ENCODE results near the gene SCN3B. TPM values are rescaled to one million over a fixed set of nuclear protein-coding genes. Genes with fewer than 3 reads are reported as not detected.

The SCN3B gene
- total and polyA plus RNA-seq, 9 of the 15 experiments (the other 6 are each of a cell fraction or from before 2014, with no cell fraction given), result 0.01 to 0.15 (median 0.04) TPM; not detected in 6

DNA sequence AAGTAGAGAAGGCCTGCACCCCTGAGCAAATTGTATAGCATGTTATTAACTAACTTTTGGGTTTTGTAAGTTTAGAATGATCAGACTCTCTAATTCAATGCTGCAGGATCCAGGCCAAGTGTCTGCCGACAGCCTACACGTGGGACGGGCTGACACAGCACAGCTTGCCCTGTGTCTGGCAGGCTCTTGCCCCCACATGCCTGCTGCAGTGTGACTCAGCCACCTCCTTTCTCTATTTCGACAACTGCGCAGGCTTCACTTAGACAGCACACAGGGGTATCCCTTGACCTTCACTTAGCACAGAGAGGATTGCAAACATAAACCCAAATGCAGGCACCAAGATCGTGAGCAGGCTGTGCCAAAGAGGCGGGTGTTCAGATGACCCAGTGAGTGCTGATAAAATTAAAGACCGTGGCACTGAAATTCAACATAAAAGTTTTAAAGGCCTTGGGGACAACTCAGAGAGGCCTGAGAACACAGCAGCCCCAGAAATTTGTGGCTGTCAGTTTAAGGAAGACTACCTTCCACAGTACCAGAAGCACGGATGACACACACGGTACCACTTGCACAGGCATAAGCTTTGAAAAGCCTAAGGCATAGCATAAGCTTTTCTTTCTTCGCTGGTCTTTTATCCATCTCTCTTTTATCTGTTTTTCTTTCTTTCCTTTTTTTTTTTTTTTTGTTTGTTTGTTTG is 37.8 kb downstream of the SCN3B start:
- no peak for FAIRE-seq
- no peaks in the 10 kb centered on the region for H3K36me3 ChIP-seq (ENCODE audit: control insufficient read depth, insufficient read depth, low read length)

More for the DNA sequence above, 37.8 kb downstream of the SCN3B start:
- Histone ChIP-seq H3K9me1 (ENCODE audit: control insufficient read depth, insufficient read depth, low read length) (peaks cover 3% of the 10 kb centered on the region), H3K27me3 (ENCODE audit: control insufficient read depth in 2 of 2, insufficient read depth in 2 of 2, low read length in 2 of 2) (peaks cover 6 to 24% of the 10 kb centered on the region in 2 experiments; a peak in 4 of 5 replicates), H3K4me1 (replicated peaks in 1 of 2; ENCODE audit: control insufficient read depth in 2 of 2, insufficient read depth in 2 of 2, low read length in 2 of 2) (no peaks in the 10 kb centered on the region), H3K4me2 (ENCODE audit: insufficient read depth, low read length) (no peak overlapping the region), H4K20me1 (replicated peaks; ENCODE audit: control insufficient read depth, insufficient read depth, low read length) (no peaks in the 10 kb centered on the region; the same call in 1 of the 2 replicates), H3K4me3 (no peak overlapping the region), H2AFZ (ENCODE audit: low read depth, low read length) (no peak overlapping the region), H3K27ac (ENCODE audit: extremely low read depth, low read depth, low read length) (no peak overlapping the region), H3K9me3 (replicated peaks; ENCODE audit: control insufficient read depth, insufficient read depth, low read depth, low read length) (no peaks in the 10 kb centered on the region), H3K79me2 (ENCODE audit: control insufficient read depth, insufficient read depth, low read length) (no peaks in the 10 kb centered on the region), H3K9ac (ENCODE audit: insufficient read depth in 1 of 2, low read depth in 2 of 2, low read length in 2 of 2) (no peak overlapping the region)
- WGBS (ENCODE audit: insufficient coverage, low coverage, missing lambda C conversion rate), result under 1% methylated on average over 10 of the region's 11 CpGs
- POLR2A ChIA-PET, result interaction anchor here (1.1 kb wide), 1 partner anchor 13 kb away, joined by 4 read pairs; no protein-coding TSS in a partner anchor
- CTCF ChIA-PET (ENCODE audit: low intra/inter-chr PET ratio), result no interaction called here
- intact Hi-C loops (cut with micrococcal nuclease) (no loop called here), in situ Hi-C loops (cut with MboI) (no loop called here)
- no peak for DNase-seq (ENCODE audit: extremely low read depth in 1 of 4, low spot score in 3 of 4)
- TF ChIP-seq CBFA2T3 (IDR thresholded peaks at IDR 0.05) (no peak), YBX1 (IDR thresholded peaks at IDR 0.05) (no peak), TCF7L2 (IDR thresholded peaks at IDR 0.05; ENCODE audit: low read depth, low read length) (no peak), CBFB (CRISPR knock-in tag; IDR thresholded peaks at IDR 0.05) (no peak), HDAC8 (tag; IDR thresholded peaks at IDR 0.05) (no peak), SAFB2 (IDR thresholded peaks at IDR 0.05; ENCODE audit: borderline replicate concordance, low read depth, low read length, severe bottlenecking) (no peak)
- TF ChIP-seq, protein P1, sequence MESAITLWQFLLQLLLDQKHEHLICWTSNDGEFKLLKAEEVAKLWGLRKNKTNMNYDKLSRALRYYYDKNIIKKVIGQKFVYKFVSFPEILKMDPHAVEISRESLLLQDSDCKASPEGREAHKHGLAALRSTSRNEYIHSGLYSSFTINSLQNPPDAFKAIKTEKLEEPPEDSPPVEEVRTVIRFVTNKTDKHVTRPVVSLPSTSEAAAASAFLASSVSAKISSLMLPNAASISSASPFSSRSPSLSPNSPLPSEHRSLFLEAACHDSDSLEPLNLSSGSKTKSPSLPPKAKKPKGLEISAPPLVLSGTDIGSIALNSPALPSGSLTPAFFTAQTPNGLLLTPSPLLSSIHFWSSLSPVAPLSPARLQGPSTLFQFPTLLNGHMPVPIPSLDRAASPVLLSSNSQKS (CRISPR knock-in tag; IDR thresholded peaks at IDR 0.05), result no peak
- TF ChIP-seq, protein P2, sequence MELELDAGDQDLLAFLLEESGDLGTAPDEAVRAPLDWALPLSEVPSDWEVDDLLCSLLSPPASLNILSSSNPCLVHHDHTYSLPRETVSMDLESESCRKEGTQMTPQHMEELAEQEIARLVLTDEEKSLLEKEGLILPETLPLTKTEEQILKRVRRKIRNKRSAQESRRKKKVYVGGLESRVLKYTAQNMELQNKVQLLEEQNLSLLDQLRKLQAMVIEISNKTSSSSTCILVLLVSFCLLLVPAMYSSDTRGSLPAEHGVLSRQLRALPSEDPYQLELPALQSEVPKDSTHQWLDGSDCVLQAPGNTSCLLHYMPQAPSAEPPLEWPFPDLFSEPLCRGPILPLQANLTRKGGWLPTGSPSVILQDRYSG (tag; conservative IDR thresholded peaks at IDR 0.05; ENCODE audit: low read depth), result no peak
- TF ChIP-seq, protein P3, sequence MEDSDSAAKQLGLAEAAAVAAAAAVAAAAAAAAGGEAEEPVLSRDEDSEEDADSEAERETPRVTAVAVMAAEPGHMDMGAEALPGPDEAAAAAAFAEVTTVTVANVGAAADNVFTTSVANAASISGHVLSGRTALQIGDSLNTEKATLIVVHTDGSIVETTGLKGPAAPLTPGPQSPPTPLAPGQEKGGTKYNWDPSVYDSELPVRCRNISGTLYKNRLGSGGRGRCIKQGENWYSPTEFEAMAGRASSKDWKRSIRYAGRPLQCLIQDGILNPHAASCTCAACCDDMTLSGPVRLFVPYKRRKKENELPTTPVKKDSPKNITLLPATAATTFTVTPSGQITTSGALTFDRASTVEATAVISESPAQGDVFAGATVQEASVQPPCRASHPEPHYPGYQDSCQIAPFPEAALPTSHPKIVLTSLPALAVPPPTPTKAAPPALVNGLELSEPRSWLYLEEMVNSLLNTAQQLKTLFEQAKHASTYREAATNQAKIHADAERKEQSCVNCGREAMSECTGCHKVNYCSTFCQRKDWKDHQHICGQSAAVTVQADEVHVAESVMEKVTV (CRISPR knock-in tag; IDR thresholded peaks at IDR 0.05), result no peak
- TF ChIP-seq, protein P4, sequence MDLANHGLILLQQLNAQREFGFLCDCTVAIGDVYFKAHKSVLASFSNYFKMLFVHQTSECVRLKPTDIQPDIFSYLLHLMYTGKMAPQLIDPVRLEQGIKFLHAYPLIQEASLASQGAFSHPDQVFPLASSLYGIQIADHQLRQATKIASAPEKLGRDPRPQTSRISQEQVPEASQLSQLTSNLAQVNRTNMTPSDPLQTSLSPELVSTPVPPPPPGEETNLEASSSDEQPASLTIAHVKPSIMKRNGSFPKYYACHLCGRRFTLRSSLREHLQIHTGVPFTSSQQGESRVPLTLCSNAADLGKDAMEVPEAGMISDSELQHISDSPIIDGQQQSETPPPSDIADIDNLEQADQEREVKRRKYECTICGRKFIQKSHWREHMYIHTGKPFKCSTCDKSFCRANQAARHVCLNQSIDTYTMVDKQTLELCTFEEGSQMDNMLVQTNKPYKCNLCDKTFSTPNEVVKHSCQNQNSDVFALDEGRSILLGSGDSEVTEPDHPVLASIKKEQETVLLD (IDR thresholded peaks at IDR 0.05), result no peak
- TF ChIP-seq, protein P5, sequence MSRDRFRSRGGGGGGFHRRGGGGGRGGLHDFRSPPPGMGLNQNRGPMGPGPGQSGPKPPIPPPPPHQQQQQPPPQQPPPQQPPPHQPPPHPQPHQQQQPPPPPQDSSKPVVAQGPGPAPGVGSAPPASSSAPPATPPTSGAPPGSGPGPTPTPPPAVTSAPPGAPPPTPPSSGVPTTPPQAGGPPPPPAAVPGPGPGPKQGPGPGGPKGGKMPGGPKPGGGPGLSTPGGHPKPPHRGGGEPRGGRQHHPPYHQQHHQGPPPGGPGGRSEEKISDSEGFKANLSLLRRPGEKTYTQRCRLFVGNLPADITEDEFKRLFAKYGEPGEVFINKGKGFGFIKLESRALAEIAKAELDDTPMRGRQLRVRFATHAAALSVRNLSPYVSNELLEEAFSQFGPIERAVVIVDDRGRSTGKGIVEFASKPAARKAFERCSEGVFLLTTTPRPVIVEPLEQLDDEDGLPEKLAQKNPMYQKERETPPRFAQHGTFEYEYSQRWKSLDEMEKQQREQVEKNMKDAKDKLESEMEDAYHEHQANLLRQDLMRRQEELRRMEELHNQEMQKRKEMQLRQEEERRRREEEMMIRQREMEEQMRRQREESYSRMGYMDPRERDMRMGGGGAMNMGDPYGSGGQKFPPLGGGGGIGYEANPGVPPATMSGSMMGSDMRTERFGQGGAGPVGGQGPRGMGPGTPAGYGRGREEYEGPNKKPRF (IDR thresholded peaks at IDR 0.05; ENCODE audit: low read depth, low read length), result no peak
- TF ChIP-seq, protein P6, sequence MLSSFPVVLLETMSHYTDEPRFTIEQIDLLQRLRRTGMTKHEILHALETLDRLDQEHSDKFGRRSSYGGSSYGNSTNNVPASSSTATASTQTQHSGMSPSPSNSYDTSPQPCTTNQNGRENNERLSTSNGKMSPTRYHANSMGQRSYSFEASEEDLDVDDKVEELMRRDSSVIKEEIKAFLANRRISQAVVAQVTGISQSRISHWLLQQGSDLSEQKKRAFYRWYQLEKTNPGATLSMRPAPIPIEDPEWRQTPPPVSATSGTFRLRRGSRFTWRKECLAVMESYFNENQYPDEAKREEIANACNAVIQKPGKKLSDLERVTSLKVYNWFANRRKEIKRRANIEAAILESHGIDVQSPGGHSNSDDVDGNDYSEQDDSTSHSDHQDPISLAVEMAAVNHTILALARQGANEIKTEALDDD (IDR thresholded peaks at IDR 0.05), result no peak
- no TSS peak for BruUV-seq (replicated peaks)
- no peak; the same call in 2 of the 3 replicates for ATAC-seq
